Astrocyte (in vitro differentiated cells and primary cell): ENCODE results near the gene EXOC4.

ENCODE experiments used
- CTCF ChIP-seq: IDR thresholded peaks from 2 replicates; pipeline ENCODE4 v1.5.1; 2011; ENCODE audit warnings: low read depth, mild to moderate bottlenecking, inconsistent platforms, low read length, moderate library complexity; ENCODE audit not compliant: insufficient read depth
- EZH2 ChIP-seq: IDR thresholded peaks from 2 replicates; pipeline ENCODE4 v1.6.1; 2012; ENCODE audit warnings: mild to moderate bottlenecking, low read length, inconsistent platforms; ENCODE audit not compliant: insufficient read depth

- TF ChIP-seq CTCF (no peak), EZH2 (no peak)
These were observed 145.6 kb downstream of the EXOC4 start for GRCh38 chr7:133398506-133398905.
